Measurements from ENCODE around the gene PLEK.
"Not testable (repeated sequence)": the region's sequence is repeated elsewhere in the genome, so short reads cannot be mapped to it uniquely, and the experiment has no call there.

PLEK gene

GRCh38 chr2:68386365-68386764 lies 21.3 kb downstream of the PLEK start:
- no peak for DNase-seq

- no peak for DNase-seq
These were observed 22.6 kb downstream of the PLEK start for GRCh38 chr2:68387408-68388350.

- DNase-seq, result no peak
These were observed 23.3 kb downstream of the PLEK start for GRCh38 chr2:68388358-68388757.

- DNase-seq, result no peak
These were observed 23.7 kb downstream of the PLEK start for GRCh38 chr2:68388772-68389171.

- no peak for DNase-seq
These were observed 25.0 kb downstream of the PLEK start for GRCh38 chr2:68390114-68390513.

GRCh38 chr2:68390586-68390985 lies 25.5 kb downstream of the PLEK start:
- no peak for DNase-seq

- DNase-seq, result no peak
These were observed 26.0 kb downstream of the PLEK start for GRCh38 chr2:68391099-68391498.

GRCh38 chr2:68391869-68392268 lies 26.8 kb downstream of the PLEK start:
- no peak for DNase-seq

GRCh38 chr2:68396093-68396492 lies 31.0 kb downstream of the PLEK start:
- DNase-seq, result no peak

- DNase-seq, result not testable (repeated sequence)
These were observed 32.7 kb downstream of the PLEK start for GRCh38 chr2:68397704-68398263.

- DNase-seq, result no peak
These were observed 38.1 kb downstream of the PLEK start for GRCh38 chr2:68403199-68403644.

GRCh38 chr2:68404164-68404563 lies 39.1 kb downstream of the PLEK start:
- no peak for DNase-seq

GRCh38 chr2:68404893-68405799 lies 40.1 kb downstream of the PLEK start:
- no peak for DNase-seq

GRCh38 chr2:68411397-68412126 lies 46.5 kb downstream of the PLEK start:
- no peak for DNase-seq

- no peak for DNase-seq
These were observed 47.2 kb downstream of the PLEK start for GRCh38 chr2:68412127-68412819.

GRCh38 chr2:68413466-68413865 lies 48.4 kb downstream of the PLEK start:
- DNase-seq, result no peak

GRCh38 chr2:68414452-68414851 lies 49.4 kb downstream of the PLEK start:
- no peak for DNase-seq

- DNase-seq, result no peak
These were observed 49.8 kb downstream of the PLEK start for GRCh38 chr2:68414876-68415275.

- DNase-seq, result no peak
These were observed 50.4 kb downstream of the PLEK start for GRCh38 chr2:68415521-68415920.

- no peak for DNase-seq
These were observed 51.1 kb downstream of the PLEK start for GRCh38 chr2:68416081-68416675.

- DNase-seq, result no peak
These were observed 52.8 kb downstream of the PLEK start for GRCh38 chr2:68417926-68418325.

- no peak for DNase-seq
These were observed 53.3 kb downstream of the PLEK start for GRCh38 chr2:68418419-68418818.
